ENCODE results near the gene VPS39. TPM values are rescaled to one million over a fixed set of nuclear protein-coding genes. Genes with fewer than 3 reads are reported as not detected.

Gene VPS39
- total and polyA plus RNA-seq, 2 of the 13 experiments (the other 11 are each of a cell fraction or from before 2014, with no cell fraction given) = 22.9 to 32.0 TPM

GRCh38 chr15:42134617-42135245 lies 73.4 kb downstream of the VPS39 start (continued):
- peak; percentile 37; the same call in 1 of the 2 replicates for TF ChIP-seq SAP130 (CRISPR knock-in tag; IDR thresholded peaks at IDR 0.05; ENCODE audit: low read depth)
- no peak for TF ChIP-seq KLF6 (CRISPR knock-in tag; IDR thresholded peaks at IDR 0.05)
- no peak for TF ChIP-seq ZNF10 (CRISPR knock-in tag; IDR thresholded peaks at IDR 0.05; ENCODE audit: borderline replicate concordance, low read depth)
- TF ChIP-seq ADNP (CRISPR knock-in tag; IDR thresholded peaks at IDR 0.05) = no peak
- peak; percentile 60; the same call in 1 of the 2 replicates for TF ChIP-seq AHDC1 (CRISPR knock-in tag; IDR thresholded peaks at IDR 0.05; ENCODE audit: borderline replicate concordance)
- peak; percentile 79; the same call in 1 of the 2 replicates for TF ChIP-seq FOSL1 (CRISPR knock-in tag; IDR thresholded peaks at IDR 0.05; ENCODE audit: borderline replicate concordance)
- TF ChIP-seq TEAD2 (CRISPR knock-in tag; IDR thresholded peaks at IDR 0.05) = no peak

Data from HepG2 (cell line).